GM10847 (cell line): ENCODE measurements around the gene OSMR.

Experiments
- POLR2A ChIP-seq: IDR thresholded peaks from 2 replicates; pipeline ENCODE4 v1.6.1; 2011; ENCODE audit not compliant: insufficient read length; ENCODE audit errors: extremely low read depth

Gene OSMR

DNA sequence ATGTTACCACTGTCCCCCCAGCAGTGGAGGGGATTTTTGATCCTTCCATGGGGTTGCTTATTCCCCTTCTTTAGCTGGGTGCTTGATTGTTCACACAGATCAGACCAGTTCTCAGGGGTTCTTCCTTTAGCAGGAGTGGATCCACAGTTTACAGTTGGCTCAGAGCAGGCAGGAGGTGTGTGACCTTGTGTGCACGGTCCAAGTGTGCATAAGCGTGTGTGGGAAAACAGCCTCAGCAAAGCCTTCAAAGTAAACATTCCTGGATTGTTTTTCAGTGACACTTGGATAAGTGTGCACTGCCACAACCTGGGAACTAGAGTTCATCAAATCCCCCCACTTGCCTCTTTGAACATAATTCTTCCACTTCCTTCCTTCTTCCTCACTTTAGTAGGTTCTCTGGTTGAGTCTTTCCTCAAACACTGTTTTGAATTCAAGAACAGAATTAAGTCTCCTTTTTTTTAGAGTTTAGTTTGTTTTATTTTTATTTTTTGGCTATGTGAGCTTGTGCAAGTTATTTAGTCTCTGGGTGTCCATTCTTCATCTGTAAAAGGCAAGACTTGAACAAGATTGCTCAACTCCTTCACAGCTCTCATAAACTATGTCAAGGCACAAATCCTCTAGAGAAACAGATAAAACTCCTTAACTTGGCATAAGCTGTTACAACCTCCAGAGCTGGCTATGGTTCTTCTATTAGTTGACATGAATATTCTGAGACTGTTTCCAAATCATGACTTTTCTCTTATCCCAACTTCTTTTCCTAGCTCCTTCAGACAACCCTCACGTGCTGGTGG, 78.0 kb downstream of the OSMR start:
- TF ChIP-seq POLR2A: no peak

DNA sequence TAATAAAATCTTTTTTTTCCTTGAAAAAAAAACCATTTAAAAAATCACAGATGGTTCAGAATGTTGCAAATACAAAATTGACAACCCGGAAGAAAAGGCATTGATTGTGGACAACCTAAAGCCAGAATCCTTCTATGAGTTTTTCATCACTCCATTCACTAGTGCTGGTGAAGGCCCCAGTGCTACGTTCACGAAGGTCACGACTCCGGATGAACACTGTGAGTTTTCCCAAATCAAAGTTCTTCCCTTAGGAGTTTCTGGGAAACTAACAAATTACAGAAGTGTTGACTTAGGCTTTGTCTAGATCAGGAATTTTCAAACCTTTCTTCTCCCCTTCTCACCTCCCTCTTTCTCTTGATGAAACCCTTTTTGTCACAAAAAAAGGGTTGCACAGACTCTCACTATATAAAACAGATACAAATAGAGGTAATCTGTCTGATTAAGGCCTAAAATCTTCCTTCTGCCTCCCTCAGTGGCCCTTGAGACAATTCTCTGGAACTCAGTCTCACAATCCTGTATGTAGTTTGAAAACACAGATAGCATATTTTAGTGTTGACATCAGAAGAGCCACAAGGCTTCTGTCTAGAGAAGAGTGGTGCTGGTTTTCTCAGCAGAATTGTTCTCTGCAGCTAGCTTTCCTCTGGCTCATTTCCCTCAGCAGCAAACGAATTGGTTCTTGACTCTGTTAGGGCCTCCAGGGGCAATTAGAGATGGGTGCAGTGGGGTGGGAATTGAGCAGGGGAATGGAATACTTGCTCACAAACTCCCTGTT, 79.5 kb downstream of the OSMR start:
- no peak for TF ChIP-seq POLR2A

DNA sequence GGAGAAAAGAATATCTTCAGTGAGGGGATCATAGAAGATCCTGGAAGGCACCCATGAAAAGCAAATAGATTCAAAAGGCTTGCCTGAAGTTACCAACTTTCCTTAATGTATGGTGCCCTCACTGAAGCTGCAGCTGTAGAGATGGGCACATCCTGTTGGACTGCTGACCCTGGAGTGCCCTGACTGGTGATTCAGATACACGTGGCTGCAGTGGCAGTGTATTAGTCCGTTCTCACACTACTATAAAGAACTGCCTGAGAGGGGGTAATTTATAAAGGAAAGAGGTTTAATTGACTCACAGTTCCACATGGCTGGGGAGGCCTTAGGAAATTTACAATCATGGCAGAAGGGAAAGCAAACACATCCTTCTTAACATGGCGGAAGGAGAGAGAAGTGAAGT, 80.3 kb downstream of the OSMR start:
- no peak for TF ChIP-seq POLR2A

DNA sequence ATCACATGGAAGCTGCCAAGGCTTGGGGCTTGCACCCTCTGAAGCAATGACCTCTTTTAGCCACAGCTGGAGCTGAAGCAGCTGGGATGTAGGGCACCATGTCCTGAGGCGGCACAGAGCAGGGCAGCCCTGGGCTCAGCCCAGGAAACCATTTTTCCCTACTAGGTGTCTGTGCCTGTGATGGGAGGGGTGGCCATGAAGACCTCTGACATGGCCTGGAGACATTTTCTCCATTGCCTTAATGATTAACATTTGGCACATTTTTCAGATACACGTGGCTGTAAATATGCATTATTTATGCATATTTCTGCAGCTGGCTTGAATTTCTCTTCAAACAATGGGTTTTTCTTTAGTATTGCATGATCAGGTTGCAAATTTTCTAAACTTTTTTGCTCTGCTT, 81.7 kb downstream of the OSMR start:
- TF ChIP-seq POLR2A: no peak

DNA sequence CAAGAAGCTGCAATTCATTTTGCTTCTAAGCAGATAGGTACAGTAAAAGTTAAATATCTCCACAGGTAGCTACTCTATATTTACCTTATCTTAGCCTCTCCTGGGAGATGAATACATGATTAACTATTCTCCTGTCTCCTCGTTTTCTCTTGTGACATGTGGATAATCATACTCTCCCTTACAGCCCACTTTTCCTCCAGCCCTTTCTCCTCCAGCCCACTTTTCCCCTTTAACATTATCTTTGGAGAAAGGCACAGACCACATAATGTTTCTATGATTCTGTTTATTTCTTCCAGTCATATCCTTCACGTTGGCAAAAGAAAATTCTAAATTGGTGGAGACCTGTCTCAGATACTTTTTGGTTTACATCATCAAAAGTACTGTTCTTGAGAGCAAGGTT, 84.0 kb downstream of the OSMR start:
- no peak for TF ChIP-seq POLR2A

DNA sequence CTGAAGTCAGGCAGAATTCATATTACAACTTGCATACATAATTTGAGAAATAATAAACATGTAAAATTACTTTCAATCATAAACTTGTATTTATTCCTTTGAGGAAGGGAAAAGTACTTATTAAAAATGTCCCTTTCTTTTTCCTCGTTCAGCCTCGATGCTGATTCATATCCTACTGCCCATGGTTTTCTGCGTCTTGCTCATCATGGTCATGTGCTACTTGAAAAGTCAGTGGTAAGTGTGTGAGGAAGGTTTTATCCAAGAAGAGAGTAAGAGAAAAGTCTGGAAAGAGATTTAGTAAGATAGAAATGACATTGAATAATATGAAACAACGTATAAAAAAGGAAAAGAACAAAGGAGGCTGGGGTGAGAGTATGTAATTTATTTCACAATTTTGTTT, 85.9 kb downstream of the OSMR start:
- TF ChIP-seq POLR2A: no peak

DNA sequence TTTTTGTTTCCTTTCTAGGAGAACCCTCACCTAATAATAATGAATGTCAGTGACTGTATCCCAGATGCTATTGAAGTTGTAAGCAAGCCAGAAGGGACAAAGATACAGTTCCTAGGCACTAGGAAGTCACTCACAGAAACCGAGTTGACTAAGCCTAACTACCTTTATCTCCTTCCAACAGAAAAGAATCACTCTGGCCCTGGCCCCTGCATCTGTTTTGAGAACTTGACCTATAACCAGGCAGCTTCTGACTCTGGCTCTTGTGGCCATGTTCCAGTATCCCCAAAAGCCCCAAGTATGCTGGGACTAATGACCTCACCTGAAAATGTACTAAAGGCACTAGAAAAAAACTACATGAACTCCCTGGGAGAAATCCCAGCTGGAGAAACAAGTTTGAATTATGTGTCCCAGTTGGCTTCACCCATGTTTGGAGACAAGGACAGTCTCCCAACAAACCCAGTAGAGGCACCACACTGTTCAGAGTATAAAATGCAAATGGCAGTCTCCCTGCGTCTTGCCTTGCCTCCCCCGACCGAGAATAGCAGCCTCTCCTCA, 87.1 kb downstream of the OSMR start:
- TF ChIP-seq POLR2A: no peak

DNA sequence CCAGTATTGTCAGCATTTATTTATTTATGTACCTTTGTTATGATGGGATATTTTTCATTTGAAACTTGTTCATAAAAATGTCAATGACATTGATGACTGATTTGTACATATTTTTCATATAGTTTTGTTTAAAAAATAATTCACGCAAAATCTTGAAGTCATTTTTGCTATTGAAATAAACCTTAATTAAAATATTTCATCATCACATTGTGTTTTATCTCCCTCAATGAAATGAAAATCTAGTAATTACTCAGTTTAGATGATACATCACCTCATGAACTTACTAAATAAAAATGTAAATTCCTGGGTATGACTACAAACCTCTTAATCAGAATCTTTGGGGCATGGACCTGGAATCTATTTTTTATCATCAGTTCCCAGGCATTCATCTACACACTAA, 89.6 kb downstream of the OSMR start:
- TF ChIP-seq POLR2A: no peak

DNA sequence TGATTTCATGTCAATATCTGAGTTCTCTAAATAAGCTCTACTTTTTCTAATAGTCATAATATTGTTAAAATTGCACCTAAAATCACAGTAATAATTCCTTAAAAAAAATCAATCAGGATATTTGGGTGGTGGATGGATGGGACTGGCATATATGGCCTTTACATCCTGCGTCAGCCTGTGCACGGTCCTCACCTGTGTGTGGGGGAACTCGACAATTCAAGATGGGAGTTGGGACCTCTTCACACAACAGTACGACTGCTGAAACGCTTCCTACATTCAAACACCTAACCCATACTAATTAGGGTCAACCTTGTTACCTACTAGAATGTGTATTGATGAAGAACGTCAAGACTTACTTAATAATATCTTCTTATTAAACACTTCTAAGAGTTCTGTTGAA, 90.5 kb downstream of the OSMR start:
- no peak for TF ChIP-seq POLR2A

DNA sequence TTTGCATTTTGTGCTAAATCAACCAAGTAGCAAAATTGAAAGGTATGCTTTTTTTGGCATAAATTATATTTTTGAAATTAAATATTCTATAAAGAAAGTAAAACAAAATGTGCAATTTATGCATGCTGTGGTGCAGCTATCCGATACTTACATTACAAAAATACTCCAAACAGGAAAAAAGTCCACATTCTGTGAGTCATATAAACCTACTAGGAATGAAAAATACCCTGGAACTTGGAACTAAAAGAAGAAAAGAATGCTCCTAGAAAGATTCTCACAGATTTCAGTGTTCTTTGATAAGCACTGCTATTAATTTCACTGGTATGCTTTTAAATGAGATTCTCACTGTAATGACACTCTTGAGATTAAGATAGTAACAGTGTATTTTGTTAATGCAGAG, 92.6 kb downstream of the OSMR start:
- no peak for TF ChIP-seq POLR2A

DNA sequence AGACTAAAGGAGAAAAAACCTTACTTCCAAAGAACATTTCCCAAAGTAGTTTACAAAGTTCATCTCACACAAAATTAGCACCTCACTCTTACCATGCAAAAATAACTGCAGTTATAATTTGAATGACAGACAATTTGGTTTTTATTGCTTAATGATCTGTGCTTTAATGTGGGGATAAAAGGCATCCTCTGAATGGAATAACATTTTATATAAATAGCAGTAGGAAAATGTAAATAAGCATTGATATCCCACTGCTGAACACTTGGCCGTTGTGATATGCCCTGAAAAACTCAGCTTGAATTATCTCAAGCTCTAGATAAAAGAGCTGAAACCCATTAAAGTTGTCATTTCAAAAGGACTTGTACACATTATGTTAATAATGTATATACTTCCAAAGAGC, 93.2 kb downstream of the OSMR start:
- no peak for TF ChIP-seq POLR2A

DNA sequence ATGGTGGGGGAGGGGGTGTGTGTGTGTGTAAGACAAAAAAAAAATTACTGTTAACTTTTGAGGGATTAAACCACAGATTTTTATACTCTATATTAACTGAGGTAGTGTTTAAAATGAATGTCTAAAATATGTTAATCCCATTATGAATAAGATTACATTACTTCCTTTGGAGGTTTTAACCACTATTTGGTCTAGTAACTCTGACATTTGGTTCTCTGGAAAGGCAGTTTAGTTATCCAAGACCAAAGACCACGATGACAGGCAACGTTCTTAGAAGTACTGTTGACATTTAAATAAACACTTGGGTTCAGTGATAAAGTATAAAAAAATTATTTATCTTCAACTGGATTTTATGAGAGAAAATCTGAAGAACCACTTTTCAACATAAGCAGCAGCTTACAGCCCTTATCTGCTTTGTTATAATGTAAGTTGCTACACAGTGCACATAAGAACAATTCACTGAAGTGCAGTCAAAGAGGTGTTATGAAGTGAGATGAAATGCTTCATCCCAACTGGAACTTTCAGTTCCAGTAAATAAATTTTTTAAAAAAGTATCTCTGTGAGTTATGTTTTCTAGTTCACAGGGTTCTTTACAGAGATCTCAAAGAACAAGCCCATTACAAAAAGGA, 94.5 kb downstream of the OSMR start:
- TF ChIP-seq POLR2A: no peak

DNA sequence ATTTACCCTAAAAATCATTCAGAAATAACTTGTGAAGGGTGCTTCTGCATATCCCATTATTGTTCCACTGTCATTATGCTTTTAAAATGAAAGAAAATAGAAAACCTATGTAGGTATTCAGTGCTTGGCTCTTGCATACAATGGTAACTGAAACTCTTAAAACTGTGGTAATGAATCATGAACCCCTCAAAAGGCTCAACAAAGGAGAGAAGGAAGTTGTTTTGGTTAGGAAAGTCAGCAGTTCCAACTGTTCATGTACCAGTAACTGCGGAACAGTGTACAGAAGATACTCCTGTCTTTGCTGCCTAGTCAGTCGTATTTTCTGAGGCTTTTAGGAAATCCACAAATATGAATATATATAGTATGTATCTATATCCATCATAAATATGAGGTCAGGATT, 96.1 kb downstream of the OSMR start:
- no peak for TF ChIP-seq POLR2A

DNA sequence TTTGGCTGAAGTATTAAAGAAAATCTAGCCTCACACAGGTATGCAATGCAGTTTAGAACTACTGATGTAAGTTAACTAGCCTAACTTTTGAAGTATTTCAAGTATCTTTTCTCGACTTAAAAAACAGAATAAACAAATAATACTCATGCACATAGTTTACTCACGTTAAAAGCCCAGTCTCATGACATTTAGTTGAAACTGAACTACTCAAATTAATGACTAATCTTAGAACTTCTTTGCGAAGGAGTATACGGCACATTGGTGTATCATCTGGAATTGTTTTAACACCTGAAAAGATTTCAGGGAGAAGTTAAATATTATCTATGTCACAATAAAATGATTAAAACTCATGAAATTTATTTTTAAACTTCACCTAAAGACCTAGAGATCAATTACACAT, 98.5 kb downstream of the OSMR start:
- no peak for TF ChIP-seq POLR2A

DNA sequence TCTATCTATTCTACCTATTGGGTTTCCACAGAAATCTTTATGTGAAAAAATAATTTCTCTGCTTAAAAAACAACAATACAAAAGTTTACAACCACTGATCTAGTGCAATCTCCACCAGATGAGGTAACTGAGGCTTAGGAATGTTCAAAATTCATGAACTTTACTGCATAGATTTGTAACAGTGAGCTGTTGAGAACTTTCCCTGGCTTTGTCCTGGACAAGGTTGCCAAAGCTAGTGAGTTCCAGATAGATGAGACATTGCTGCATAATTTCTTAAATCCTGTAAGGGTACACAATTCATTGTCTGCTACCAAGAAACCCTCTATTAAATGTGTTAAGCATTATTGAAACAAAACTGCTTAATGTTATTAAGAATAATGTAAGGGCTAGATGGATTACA, 102.7 kb downstream of the OSMR start:
- TF ChIP-seq POLR2A: no peak
